ENCODE results near the gene GATA6.

GATA6 gene

DNA sequence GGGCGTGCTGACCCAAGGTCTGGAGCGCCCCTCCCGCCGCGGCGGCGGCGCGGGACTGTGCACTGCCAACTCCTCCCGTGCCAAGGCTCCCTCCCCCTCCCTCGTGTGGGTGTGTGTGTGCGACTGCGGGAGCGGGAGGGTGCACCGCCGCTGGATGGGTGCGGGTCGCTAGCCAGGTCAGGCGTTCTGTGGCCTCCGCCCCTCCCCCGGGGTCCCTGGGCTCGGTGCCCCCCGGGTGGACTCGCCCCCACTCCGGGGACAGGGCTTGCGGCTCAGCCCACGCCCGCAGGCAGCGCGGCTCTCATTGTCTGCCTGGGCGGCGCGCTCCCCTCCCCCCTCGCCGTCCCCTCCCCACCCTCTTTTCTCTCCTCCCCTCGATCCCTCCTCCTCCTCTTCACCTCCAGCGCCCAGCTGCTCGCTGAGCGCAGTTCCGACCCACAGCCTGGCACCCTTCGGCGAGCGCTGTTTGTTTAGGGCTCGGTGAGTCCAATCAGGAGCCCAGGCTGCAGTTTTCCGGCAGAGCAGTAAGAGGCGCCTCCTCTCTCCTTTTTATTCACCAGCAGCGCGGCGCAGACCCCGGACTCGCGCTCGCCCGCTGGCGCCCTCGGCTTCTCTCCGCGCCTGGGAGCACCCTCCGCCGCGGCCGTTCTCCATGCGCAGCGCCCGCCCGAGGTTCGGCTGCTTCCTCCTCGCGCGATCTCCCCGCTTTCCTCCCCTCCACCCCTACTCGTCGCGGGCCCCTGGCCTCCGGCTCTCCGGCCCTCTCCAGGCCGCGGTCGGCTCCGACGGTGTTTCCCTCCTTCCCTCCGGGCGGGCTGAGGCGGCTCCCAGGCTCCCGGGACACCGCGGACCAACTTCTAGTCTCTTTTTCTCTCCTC is at the start of gene GATA6:
GATA6 (plus strand) TSS at position 579 of the 878 bp plus-strand sequence. CDS start 1,556 bp downstream, outside the sequence.
- DNase-seq, result peak; percentile 13

DNA sequence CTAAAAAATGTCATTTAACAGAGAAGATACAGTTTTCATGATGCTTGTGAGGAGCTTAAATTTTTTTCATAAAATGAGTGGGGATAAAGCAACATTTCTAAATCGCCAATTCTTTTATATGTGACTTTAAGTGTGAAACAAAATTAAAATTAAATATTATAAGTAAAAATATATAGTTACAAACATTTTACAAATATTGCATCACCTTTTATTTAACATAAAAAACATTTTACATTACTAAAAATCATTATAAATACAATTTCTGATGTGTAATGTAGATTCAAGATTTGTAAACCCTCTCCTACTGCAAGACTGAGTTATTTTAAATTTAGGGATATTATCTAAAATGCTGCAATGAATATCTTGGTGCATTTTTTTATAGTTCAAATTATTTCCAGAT is 44.4 kb upstream of the GATA6 start:
- DNase-seq, result no peak

DNA sequence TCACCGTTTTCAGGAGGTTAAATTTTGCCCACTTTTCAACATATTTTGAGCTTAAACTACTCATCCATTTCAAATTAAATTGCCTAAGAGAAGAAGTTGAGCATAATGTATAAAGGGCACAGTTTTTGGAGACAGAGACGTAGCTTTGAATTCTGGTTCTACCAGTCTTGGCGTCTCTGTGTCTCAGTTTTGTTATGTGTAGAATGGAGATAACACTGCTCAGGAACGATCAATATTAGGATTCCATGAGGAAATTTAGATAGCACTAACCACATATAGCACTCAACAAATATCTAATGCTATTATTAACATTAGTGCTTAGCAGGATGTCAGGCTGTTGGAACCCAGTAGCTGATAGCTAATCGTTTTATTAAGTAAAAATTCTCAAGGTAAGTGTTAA is 40.4 kb upstream of the GATA6 start:
- no peak for DNase-seq

DNA sequence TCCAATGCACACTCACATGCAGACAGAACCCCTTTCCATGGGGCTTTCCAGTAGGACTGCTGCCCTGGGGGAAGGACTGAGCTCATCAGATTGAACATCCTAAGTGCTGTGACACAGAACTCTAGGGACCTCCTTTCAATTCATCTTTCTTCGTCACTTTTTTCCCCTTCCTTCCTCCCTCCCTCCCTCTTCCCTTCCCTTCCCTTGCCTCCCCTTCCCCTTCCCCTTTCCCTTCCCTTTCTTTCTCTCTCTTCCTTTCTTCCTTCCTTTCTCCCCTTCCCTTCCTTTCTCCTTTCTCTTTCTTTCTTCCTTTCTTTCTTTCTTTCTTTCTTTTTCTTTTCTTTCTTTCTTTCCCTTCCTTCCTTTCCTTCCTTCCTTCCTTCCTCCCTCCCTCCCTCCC is 39.6 kb upstream of the GATA6 start:
- no peak for DNase-seq

DNA sequence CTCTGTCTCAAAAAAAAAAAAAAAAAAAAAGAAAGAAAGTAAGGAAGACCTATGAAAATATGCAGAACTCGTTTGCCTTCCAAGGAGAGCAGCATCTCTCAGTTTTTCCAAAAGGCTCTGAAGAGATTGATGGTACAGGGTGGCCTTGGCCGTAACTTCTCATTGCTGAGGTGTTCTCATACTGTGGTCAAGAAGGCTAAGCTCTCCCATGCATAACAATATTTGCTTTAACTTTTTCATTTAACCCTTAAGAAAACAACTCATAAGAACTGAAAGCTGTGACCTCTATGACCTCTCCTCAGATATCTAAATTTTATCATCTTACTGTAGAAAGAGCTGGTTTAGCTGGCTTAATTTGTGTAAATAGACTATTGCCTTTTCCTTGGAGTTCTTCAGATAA is 37.1 kb upstream of the GATA6 start:
- DNase-seq, result no peak

DNA sequence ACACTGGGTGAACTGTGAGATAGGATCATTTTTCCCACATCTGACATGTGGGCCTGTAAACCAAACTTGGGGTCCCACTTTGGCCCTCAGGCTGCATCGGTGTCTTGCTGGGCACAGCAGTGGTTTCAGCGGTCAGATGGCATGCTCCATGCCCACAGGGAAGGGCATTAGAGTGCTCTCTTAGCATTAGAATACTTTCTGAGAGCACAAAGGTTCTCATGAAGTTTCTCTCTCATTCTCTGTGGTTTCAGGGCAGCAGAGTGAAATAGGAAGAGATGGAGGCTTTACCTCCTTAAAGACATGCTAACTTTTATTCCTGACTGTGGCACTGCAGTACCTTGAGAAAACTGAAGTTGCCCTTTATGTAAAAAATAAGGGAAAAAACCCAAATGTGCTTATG is 36.6 kb upstream of the GATA6 start:
- no peak for DNase-seq

DNA sequence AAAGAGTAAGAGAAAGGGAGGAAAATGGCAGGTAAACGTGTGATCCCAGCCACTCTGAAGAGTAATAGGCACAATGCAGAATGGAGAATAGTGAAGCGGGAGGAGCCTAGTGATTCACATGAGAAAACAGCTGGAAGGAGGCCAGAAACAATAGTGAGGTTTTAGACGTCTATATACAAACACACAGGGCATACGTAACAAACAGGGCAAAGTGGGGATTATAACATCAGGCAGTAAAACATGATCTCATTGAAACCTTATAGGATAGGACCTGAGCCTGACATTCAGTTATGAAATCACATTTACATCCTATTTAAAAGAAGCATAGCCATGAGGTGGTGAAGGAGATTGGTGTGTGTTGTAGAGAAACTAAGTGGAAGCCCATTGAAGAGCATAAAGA is 33.0 kb upstream of the GATA6 start:
- DNase-seq, result no peak

DNA sequence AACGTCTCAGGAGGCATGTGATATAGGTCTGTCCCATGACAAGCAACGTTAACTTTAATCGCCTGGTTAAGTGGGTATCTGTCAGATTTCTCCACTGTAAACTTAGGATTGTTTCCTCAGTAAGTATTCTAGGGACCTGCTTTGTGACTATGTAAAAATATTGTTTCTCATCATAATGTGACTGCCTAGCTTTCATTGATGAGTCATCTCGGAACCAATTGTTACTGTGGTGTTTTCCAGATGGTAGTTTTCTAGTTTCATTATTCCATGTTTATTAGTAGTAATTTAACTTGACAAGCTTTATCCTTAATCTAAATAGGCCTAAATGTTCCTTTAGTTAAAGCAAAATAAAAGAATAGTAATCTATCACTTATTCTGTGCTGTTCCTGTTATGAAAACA is 28.2 kb upstream of the GATA6 start:
- DNase-seq, result no peak

DNA sequence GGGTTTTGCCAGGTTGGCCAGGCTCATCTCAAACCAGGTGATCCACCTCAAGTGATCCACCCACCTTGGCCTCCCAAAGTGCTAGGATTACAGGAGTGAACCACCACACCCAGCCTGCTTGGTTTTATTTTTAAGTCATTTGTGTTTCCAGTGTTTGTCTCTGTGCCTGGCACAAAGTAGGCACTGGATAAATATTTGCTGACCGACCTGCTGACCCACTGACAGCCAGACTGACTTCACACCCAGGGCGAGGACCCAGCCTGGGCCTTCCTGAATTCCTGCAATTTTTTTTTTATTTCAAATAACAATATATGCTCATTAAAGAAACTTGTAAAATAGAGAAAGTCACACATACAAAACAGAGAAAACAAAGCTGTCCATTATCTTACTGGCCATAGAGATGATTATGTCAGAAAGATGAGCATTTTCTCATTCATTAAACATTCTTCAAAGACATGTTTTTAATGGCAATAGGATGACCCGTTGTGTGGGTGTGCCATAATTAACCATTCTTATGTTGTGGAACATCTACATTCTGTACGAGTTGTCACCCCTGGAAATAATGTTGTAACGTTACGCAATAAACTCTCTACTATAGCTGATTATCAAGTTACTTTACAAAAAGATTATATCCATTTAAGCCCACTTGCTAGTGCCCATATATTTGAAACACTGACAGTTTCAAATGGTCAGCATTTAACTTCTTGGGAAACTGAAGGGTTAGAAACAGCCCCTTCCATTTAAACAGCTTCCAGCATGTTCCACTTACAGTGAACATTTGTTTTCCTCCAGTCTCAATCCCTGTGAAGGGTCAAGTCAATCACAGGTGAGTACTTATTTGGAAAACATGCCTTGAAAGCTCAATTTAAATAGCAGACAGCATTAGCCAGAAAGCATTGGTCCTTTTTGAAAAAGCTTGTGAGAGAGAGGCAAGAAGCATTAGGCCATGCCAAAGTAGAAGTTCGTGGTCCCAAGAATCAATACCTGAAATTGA is 25.7 kb upstream of the GATA6 start:
- DNase-seq, result no peak

DNA sequence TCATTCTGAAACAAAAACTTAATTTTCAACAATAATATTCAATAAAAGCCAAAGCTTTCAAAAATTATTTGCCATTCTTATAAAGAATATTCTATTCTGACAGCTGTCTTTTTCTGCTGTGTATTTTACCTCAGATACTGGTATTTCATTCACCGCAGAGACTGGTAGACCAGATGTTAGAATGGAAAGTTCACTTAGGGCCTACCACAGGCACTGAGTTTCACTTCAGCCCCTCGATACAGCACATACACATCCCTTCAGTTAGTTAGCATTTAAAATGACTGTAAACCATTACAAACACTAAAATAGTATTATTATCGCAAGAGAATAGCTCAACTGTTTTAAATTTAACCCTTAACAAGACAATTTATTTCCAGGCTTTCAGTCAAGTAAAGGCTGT is 24.2 kb upstream of the GATA6 start:
- no peak for DNase-seq

DNA sequence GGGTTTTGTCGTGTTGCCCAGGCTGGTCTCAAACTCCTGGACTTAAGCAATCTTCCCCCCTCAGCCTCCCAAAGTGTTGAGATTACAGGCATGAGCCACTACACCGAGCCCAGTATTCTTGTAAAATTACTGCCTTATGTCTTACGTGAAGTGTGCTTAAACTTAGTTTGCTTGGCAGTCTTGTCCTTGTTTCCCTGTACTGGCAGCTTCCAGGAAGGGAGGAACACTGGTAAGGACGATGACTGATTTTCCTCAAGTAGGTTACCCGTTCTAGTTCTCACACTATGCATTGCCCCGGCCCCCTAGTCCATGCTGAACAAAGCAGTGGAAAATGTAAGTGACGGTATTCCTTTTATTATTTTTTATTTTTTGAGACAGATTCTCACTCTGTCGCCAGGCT is 19.7 kb upstream of the GATA6 start:
- DNase-seq, result no peak

DNA sequence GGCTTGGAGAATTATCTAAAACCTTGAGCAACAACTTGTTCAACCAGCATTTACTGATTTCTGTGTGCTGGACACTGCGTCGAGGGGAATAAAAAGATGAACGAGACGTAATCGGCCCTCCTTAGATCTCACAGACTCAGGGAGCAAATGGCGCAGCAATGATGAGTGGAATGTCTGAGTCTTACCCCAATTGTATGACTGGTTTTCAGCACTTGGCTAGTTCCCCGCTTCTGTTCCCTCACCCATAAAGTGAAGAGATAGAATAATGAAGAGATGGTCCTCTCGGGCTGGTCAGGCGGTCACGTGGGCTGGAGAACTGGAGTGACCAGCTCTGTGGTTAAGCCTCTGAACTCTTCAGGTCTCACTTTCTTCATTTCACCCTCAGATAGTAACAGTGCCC is 17.3 kb upstream of the GATA6 start:
- no peak for DNase-seq

DNA sequence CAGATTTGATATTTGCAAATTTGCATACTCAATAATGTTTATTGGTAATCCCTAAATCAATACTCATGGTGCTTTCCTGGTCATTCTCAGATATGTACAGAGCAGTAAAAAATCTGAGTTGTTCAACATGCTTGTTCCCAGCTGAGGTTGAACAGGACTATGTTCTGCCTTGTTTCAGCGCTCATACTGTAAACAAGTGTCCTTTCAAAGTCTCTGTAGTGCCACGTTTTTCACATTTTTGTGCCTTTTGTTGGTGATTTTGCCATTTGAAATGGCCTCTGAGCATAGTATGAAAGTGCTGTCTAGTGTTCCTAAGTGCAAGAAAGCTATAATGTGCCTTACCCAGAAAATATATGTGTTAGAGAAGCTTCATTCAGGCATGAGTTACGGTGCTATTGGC is 16.0 kb upstream of the GATA6 start:
- DNase-seq, result no peak

DNA sequence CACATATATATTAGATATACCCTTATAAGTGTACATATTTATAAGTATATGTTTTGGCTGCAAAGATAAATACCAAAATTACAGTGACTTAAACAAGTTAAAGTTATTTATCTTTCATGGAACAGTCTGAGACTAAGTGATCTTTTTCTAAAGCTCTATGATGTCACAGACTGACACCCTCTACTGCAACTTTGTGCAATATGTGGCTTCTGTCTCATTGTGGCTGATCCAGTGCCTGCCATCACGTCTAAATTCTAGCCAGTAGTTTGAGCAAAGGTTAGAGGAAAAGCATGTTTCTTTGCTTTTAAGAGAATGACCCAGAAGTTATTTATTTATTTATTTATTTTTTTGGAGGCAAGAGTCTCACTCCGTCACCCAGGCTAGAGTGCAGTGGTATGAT is 13.8 kb upstream of the GATA6 start:
- no peak for DNase-seq

DNA sequence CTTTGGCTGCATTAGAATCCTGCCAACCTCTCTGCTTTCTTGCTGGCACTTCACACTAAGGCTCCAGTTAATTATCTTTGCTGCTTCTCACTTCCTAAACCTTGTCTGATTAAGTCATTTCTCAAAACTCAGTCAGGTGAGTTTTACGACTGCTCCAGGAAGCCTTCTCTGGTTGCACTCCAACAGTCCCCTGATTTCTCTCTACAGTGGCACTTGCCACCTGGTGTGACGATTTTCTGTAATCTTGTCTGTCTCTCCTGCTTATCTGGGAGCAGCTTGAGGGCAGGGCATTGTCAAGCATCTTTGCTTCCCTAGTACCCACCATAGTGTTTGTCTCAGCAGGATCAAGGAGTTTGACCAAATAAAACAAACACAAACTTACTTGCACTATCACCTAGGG is 10.4 kb upstream of the GATA6 start:
- no peak for DNase-seq

DNA sequence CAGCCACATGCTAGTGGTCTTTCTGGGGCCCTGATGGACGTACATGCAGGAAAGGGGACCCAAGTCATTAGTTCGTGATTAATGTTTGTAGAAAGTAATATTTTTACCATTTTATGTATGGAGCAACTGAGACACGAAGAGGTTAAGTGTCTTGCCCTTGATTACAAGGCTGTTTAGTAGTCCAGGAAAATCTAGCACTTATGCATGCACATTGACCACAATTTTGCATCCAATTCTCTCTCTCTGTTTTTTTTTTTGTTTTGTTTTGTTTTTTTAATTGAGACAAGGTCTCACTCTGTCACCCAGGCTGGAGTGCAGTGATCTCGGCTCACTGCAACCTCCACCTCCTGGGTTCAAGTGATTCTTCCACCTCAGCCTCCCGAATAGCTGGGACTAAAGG is 8.3 kb upstream of the GATA6 start:
- DNase-seq, result no peak

DNA sequence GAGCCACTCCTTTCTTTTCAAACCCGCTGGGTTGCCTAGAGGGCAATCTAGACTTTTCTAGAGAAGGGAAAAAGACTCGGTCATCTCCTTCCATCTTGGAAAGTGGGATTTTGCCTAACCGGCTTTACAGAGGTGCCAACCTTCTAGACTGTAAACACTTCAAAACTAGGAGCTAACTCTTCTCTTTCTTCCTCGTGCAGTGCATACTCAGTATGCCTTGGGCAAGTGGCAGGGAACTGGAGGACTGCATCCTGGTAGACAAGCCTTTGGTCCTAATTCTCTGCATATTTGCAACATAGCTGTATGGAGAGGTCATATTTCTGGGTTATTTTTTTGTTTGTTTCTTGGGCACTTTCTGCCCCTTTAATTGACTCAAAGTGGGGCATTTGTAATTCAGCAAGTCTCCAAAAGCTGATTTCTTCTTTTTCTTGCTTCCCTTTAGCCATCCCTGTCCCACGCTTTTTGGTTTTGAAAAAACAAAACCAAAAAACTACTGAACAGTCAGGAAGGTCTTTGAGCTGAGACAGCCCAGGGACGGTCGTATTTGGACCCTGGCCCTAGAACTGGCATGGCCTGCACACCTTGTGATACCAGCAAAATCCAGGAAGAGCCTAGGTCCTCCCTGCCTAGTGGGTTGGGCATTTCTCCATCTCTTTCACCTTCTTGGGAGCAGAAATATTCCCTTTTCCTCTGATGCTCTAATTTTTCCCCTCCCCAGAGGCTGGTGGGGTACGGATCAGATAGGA is 5.8 kb upstream of the GATA6 start:
- no peak for DNase-seq

DNA sequence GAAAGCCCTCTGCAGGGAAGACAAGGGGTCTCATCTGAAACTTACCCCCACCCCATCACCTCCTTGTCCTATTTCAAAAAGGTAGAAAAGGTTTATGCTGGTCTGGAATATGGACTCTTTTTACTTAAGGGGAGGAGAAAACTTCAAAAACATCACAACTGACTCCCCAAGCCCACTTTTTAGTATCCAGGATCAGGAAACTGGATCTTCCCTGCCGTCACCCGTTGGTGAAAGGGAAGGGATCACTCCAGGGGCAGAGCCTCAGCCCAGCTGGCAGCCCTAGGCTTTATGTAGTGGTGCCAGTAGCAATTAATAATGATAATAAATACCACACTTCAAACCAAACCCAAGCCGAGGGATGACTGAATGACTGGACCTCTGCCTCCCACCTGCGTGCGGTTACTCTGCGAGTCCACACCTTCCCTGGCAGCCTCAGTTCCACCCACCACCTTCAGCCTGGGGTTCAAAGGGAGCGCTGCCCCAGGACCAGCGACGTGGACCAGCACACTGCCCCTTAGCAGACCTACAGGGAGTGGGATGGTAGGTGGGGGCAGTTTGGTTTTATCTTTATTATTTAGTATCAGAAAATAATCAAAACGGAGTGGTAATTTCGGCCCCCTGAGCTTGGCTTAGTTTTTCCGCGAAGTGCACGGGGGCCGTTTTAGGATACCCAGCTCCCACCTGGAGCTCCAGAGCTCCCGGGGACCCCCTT is 4.9 kb upstream of the GATA6 start:
- no peak for DNase-seq

DNA sequence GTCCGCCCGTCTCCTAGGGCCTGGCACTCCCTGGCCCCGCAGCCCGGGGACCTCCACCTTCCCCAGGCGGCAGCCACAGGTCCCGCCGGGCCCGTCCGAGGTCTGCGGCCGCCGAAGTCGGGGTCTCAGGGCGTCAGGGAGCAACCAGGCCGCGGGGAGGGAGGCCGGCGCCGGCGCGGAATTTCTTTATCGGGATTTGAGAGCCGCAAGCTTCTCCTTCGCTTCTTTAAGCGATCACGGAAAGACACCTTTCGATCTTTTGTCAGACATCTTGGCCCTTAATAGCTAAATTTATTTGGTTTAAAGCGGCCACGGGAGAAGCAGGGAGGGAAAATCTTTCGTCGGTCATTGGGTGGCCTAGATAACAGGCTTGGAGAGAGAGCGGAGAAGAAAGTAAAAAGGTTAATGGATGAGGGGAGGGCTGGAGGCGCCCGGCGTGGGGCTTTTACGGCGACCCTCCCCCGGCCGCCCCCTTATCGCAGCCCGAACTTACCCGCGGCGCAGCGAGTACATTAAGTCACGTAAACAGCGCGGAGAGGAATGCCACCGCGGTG is 4.3 kb upstream of the GATA6 start:
- DNase-seq, result no peak

DNA sequence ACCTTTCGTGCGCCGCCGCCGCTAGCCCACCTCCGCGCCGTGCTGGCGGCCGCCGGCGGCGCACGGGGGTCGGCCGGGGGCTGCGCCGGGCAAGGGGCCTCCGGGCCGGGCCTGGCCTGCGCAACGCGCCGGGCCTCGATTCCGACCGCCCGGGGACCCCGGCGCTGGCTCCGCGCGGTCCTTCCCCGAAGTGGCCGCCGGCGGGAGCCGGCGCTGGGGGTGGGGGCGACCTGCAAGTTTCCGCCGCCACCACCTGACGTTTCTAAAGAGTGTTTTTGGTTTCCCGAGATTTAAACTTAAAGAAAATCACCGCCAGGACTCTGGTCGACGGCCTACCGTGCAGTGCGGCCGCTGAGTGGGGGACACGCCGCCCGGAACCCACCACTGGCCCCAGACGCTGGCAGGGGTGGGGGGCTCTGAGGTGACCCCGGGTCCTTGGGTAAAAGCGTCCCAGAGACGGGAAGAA is 3.8 kb upstream of the GATA6 start:
- DNase-seq, result no peak

DNA sequence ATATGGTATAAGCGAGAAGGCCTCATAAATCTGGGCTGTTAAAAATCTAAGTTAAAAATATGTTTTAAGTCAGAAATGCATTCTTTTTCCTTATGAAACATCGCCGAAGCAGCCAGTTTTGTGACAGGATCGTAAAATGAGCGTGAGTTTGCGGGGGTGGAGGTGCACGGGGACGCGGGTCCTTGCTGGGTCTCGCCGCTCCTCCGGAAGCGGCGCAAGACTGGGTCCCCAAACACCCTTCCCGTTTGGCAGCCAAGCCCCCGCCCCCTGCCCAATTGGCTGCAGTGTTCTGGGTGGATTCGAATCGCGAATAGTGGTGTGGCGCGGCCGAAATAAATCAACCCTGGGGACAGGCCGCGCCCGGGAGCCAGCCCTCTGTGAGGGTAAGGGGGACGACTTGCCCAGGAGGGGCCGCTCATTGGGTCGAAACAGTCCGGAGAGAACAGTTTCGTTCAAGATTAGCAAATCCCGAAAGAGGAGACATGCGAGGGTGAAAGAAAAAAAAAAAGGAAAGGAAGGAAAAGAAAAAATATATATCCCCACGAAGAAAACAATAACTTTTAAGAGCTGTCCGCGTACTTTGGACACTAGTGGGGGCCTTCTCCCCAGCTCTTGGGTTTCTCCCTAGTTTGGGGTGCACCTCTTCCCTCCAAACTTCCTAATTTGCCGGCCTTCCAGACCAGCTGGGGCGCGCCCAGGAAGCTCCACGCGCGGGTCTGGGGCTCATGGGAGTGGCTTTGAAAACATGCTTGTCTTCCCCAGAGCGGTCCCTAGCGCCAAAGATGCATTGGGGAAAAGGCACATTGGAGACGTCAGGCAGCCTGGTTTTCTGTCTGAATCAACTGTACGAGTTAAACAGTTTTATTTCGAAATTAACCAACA is 3.1 kb upstream of the GATA6 start:
- DNase-seq, result no peak

Data from NCI-H2227 treated with DMSO at 0.1 percent for 48 hours (cell line).